AG08395 (cell line): ENCODE measurements around the gene ADAMTS2.

Experiments used
- DNase-seq: peaks from one replicate; pipeline ENCODE4 v3.0.0; 2012; ENCODE audit warnings: mixed read lengths, low spot score

ADAMTS2 gene

GRCh38 chr5:179254638-179255271 is 90.5 kb downstream of the ADAMTS2 start:
- DNase-seq, result no peak

DNA sequence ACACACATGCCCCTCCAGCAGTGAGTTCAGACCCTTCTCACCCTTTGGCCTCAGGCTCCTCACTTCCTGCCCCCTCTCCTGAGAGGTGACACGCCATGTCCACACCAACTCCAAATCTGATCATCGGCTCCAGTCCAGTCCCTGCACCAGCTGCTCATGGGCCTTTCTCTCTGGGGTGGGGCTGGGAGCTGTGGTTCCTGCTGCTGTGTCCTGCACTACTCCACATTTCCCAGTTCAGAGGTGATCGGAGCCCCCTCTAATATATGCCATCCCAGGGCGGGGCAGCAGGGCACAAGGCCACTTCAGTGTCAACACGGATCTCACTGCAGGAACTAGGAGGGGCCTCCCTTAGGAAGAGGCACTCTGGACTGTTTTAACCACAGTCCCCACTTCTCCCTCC is 91.5 kb downstream of the ADAMTS2 start:
- DNase-seq, result no peak

- DNase-seq, result no peak
These were observed 93.8 kb downstream of the ADAMTS2 start for GRCh38 chr5:179251276-179251969.

GRCh38 chr5:179250561-179251225 is 94.6 kb downstream of the ADAMTS2 start:
- no peak for DNase-seq

DNA sequence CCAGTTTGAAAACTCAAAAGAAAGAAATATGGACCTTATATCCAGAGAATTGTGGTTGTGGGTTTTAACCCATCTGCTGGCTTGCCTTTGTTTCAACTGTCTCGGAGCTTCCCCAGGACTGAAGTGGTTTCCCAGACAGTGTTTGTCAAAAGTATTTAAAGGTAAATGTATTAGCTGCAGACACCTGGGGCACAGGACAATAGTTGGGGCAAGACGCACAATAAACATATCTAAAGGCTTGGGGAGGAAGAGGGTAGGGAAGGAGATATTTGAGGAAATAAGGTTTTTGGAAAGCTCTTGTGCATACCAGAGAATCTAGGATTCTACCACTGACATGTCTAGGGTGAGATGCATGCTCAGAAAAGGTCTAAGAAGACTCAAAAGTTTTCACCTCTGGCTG is 99.0 kb downstream of the ADAMTS2 start:
- DNase-seq, result no peak

GRCh38 chr5:179245031-179245430 is 100.2 kb downstream of the ADAMTS2 start:
- DNase-seq, result no peak

GRCh38 chr5:179244044-179244443 is 101.2 kb downstream of the ADAMTS2 start:
- no peak for DNase-seq

DNA sequence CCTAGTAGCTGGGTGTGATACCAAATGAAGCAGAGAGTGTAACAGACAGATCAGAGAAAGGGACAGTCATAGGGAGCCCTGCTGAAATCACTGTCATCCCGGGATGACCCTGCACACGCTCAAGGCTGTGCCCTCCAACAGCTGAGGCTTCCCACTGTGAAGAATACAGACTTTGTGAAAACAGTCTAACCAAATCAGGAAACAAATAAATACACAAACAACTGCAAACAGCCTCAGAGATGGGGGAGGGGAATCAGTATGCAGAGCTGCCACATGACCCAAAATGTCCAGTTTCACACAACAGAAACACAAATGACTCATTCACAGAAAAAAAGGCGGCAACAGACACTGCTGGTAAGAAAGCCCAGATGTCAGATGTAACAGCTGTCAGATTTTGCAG is 101.9 kb downstream of the ADAMTS2 start:
- peak; percentile 74 for DNase-seq

DNA sequence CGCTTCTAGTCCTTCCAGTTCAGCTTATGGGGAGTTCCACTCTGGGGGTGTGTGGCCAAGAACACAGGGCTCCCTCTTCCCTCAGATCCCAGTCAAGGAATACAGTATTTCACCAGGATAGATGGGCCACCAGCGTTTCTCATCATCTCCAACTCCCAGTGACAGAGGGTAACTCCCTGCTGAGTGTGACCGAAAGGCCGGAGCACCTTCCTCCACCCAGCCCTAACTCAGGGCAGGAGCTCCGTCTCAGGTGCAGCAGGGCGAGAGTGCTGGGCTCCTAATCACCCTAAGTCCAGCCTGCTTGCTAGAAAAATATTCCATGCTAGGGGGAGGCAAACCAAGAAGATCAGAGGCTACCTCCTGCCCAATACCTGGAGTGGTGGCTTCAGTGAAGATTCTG is 102.6 kb downstream of the ADAMTS2 start:
- DNase-seq, result no peak

DNA sequence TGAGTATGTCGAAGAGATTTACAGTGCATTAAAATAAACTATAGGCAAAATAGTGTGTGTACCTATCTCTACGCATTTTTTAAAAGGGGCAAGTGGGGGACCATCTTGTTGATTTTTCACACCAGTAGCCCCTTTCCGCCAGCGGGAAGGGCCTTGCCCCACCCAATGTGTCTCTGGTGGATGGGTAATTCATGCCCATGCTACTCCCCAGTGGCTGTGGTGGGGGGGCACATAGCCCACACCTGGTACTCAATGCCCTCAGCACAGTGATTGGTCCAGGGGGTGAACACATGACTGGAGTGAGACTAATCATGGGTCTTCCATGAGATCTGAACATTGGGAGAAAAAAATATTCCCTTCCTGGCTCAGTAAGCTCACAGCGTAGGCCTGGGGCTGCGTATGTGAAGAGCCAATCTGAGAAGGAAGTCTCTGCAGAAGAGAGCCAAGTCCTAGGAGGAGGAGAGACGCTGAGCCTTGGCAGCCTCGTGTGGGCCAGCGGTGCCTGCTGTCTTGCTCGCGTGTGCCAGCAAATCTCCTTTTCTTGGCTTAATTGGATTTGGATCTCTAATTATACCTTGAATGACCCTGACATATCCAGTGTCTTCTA is 103.4 kb downstream of the ADAMTS2 start:
- DNase-seq, result no peak

GRCh38 chr5:179241175-179241574 is 104.1 kb downstream of the ADAMTS2 start:
- peak; percentile 43 for DNase-seq

DNA sequence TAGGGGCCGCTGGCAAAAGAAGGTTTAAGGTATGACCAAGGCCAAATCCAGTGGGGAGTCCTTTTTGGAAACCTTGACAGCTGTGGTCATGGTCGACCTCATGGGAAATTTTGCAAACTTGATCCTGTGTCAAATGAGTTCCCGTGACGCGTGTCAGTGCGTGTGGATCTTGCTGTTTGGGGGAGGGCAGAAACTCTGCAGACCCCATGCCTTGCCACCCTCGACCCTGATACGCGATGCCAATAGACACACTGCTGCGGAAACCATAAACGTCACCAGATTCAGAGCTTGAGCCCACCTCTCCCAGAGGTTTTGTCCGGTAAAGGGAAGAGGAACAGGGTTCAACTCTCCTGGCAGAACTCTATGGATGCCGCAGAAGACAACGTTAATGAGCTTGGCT is 104.7 kb downstream of the ADAMTS2 start:
- no peak for DNase-seq

DNA sequence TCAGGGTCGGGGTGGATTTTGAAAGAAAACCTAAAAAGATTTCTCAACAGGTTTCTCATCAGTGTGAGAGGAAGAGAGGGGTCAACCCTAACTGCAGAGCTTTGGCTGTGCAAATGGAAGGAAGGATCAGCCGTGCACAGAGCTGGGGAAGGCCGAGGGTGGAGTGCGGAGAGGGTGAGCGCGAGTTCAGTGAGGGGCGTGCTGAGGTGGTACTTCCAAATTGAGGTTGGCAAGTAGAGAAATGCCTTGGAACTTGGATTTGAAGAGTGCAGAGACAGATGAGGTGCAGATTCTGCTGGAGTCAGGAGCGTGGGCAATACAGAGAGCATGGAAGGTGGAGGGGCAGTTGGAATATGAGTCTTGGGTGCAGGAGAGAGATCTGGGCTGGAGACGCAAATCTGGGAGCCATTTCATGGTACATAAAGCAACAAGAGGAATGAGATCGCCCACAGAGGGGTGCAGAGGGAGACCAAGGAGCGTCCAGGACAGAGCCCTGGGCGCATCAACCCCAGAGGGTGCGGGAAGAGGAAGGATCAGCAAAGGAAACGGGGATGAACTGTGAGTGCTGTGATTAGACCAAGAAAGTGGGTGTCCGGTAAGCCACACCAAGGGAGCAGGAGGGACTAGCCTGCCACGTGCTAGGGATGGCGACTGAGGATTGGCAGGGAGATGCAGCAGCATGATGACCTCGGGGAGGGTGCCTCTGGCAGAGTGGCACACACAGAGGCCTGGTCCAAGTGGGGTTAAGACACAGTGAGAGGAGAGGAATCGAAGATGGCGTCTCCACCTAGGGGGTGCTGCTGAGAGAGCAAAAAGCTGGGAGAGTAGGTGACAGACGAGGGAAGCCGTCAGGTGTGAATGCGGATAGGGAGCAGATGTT is 105.8 kb downstream of the ADAMTS2 start:
- DNase-seq, result no peak

DNA sequence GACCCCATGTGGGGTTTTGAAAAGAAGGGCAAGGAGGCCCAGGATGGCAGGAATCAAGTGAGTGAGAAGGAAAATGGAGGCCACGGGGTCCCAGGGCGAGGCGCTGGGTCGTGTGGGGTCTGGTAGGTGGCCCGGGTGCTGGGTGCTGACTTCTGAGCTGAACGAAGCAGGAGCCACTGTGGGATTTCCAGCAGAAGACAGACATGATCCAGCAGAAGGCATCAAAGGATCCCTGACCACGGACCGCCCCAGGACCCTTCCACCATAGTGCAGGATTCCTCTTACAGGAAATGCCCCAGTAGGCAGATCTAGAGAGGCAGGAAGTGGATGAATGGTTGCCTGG is 106.7 kb downstream of the ADAMTS2 start:
- no peak for DNase-seq

DNA sequence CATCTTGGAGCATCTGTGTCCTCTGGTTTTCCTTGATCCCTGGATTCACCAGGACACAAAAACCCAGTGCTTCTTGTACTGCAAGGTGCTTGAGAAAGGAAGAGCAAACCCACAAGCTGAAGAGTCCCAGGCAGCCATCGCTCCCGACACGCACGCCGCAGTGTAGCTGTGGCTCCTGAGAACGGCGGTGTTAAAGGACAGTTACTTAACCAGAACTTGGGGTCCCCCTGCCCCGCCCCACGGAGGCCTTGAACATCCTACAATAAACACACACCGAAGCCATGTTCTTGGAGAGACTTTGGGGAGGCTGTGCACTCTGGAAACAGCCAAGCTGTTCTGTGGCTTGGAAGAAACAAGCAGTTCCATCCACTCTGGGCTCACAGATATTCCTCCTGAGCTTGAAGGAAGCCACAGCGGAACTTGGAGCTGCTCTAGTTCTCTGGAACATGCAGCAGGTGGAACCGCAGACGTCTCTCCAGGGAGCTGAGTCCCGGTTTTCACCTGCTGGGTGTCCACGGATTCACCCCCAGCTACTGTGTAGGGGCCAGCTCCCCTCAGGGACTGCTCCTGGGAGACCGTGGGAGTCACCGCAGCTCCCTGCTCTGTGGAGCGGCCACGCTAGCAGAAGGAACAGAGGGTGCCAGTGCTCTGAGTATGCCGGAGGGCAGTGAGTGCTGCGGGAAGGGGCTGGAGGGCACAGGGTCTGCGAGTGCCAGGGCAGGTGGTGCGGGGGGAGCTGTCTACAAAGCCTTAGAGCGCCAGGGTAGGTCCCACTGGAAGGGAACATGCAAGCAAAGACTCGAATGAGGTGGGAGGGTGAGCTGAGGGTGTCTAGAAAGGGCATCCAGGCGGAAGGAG is 107.3 kb downstream of the ADAMTS2 start:
- no peak for DNase-seq

GRCh38 chr5:179235416-179236400 is 109.6 kb downstream of the ADAMTS2 start:
- no peak for DNase-seq

DNA sequence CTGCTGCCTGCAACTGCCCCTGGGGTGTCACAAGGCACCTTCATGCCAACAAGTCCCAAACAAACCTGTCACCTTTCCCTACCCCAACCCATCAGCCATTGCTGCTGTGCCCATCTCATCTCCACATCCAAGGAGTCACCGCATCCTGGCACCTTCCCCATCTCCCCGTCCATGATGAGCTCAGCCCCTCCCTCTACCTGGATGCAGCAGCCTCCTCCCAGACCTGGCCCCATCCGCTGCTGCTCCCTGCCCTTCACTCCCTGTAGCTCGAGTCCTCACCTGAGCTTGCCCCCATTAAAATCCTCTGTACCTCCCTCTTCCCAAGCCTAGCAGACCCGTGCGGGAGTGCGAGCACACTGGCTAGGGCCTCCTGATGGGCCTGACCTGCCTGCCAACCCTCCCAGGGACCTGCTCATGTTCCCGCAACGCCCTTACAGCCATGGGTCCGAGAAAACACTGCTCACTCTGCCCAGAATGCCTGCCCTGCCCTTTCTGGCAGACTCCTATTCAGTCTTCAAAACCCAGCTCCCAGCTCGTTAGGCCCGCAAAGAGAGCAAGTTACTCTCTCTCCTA is 110.6 kb downstream of the ADAMTS2 start:
- no peak for DNase-seq

DNA sequence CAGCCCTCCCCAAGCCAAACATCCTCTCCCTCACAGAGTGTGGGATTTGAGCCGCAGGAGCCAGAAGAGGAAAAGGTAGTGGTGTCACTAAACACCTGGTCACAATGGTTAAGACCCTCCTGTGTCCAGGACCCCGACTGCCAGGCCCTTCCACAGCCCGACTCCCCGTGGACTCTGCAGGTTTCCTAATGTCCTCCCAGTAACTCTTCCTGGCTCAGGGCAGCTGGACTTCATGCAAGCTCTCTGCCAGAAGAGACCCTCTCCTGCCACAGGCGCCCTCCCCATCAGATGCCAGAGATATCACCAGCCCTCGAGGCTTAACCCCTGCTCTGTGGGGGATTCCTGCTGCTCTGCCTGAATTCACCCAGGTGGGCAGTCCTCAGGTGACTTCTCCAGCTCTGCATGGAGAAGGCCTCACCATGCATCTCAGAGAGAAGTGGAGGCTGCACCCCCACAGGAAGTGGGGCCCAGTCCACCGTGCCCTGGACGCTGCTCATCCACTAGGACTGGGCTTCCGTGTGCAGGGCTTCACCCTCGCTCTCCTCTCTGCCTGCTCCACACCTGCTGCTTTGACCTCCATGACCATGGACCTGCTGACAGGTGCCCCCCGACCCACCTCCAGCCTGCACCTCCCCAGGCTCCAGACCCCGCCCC is 111.2 kb downstream of the ADAMTS2 start:
- no peak for DNase-seq
